HG02610 (cell line): ENCODE results near the gene LGALS7B.
"Not testable (repeated sequence)": the region's sequence is repeated elsewhere in the genome, so short reads cannot be mapped to it uniquely, and the experiment has no call there.

Experiments used
- ATAC-seq: cut with Tn5 transposase; IDR thresholded peaks from one replicate; pipeline ENCODE4 v1.9.1; 2021; ENCODE audit warnings: mild to moderate bottlenecking, moderate library complexity; ENCODE audit not compliant: unreplicated experiment

LGALS7B gene

GRCh38 chr19:38793671-38794070, 4.7 kb downstream of the LGALS7B start:
- no peak for ATAC-seq

GRCh38 chr19:38795549-38795948, 6.5 kb downstream of the LGALS7B start:
- no peak for ATAC-seq

- no peak for ATAC-seq
Measured at GRCh38 chr19:38796154-38796553, 7.2 kb downstream of the LGALS7B start.

- ATAC-seq, result not testable (repeated sequence)
Measured at GRCh38 chr19:38797781-38798180, 8.8 kb downstream of the LGALS7B start.

- no peak for ATAC-seq
Measured at GRCh38 chr19:38799104-38799503, 10.1 kb downstream of the LGALS7B start.

GRCh38 chr19:38800577-38801347, 11.8 kb downstream of the LGALS7B start:
- no peak for ATAC-seq

- no peak for ATAC-seq
Measured at GRCh38 chr19:38801359-38802095, 12.5 kb downstream of the LGALS7B start.

- ATAC-seq, result no peak
Measured at GRCh38 chr19:38803543-38803942, 14.5 kb downstream of the LGALS7B start.

GRCh38 chr19:38805180-38805579, 16.2 kb downstream of the LGALS7B start:
- ATAC-seq, result no peak

GRCh38 chr19:38806371-38806770, 17.4 kb downstream of the LGALS7B start:
- ATAC-seq, result no peak

GRCh38 chr19:38807374-38808098, 18.5 kb downstream of the LGALS7B start:
- not testable (repeated sequence) for ATAC-seq

- ATAC-seq, result no peak
Measured at GRCh38 chr19:38808741-38809140, 19.7 kb downstream of the LGALS7B start.

GRCh38 chr19:38809592-38810252, 20.7 kb downstream of the LGALS7B start:
- ATAC-seq, result no peak

- no peak for ATAC-seq
Measured at GRCh38 chr19:38812009-38812840, 23.2 kb downstream of the LGALS7B start.

- no peak for ATAC-seq
Measured at GRCh38 chr19:38812841-38813320, 23.9 kb downstream of the LGALS7B start, which contains the start of gene LGALS4. TSS of gene LGALS4 (minus strand) at chr19:38812945. CDS start at chr19:38812886, 59 bp downstream.

GRCh38 chr19:38813323-38813722, 24.3 kb downstream of the LGALS7B start:
- no peak for ATAC-seq

- not testable (repeated sequence) for ATAC-seq
Measured at GRCh38 chr19:38813932-38814331, 24.9 kb downstream of the LGALS7B start.

- no peak for ATAC-seq
Measured at GRCh38 chr19:38815059-38816001, 26.3 kb downstream of the LGALS7B start.
